Measurements from ENCODE around the gene POLR3GL.
A peak's percentile ranks its signal among the peaks of the same experiment; 100 is the strongest.
"Not testable (repeated sequence)": the region's sequence is repeated elsewhere in the genome, so short reads cannot be mapped to it uniquely, and the experiment has no call there.

The POLR3GL gene, protein sequence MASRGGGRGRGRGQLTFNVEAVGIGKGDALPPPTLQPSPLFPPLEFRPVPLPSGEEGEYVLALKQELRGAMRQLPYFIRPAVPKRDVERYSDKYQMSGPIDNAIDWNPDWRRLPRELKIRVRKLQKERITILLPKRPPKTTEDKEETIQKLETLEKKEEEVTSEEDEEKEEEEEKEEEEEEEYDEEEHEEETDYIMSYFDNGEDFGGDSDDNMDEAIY

DNA sequence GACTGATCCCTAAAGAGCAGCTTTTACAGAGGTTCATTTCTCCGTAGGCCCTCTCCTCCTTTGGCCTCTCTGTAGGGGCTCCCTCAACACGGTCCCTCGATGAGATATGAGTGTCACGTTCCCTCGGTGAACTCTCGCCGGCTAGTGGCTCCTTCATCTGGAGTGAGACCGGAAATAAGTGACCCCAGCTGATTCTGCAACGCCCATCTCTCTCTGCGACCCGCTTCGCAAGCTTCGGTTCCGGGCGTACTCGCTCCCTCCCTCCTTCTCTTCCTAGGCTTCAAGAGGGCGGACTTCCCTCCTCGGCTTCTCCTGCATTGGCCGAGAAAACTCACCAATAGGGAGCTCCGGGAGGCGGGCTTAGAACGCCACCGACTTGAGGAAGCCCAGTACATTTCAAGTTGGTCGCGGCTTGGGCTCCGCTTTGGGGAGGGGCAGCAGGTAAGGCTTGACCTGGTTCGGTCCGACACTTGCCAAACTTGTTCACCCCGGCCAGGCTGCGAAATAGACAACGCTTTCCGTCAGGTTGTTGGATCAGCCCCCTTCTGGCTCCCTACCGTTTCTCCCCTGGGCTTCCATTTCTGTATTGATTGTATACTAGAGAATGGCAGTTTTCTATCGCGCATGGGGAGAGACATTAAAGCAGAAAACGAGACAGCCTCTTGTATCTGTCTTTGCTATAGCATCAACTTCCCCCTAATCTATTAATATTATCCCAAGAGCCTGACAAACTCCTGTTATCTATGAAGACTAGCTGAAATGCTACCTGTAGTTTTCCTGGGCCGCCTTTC lies at the start of gene POLR3GL, which contains the start of gene ANKRD34A:
TSS of gene POLR3GL (plus strand) at position 363 of the 791 bp plus-strand sequence. CDS start 10,176 bp downstream, outside the sequence.
TSS of gene ANKRD34A (minus strand) at position 248 of the 791 bp plus-strand sequence. CDS start 2,816 bp downstream, outside the sequence.
- peak; percentile 94 for DNase-seq

DNA sequence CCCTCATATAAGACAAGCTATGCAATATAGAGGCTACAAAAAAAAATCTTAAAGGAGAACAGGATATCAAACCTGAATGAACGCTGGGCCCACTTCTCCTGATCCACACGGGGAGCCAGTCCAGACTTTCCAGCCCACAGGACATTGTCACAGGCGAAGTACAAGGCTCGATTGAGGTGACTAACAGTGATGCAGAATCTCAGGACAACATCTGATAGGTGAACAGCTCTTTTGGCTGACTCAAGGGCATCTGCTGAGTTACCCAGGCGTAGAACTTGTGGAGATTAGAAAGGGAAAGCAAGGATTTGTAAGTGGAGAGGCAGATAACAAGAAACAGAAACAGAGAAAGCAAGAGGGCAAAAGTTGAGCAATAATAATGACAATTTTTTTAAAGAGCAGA lies 47.7 kb upstream of the POLR3GL start:
- DNase-seq, result no peak

DNA sequence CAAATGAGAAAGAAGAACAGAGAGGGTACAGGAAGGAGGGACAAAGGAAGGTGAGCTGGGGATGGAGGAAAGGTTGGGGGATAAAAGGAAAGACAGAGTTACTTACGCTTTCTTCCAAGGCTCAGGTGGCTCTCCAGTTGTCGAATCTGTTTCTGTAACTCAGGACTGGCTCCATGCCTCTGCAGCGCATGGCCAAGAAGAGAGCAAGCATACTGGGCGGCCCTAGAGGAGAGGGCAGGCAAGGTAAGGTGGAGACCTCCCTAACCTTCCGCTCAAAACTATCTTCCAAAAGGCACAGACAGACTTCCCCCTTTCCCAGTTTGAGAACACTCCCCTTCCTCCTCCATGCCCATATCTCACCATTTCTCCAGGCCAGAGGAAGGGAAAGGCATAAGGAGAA lies 46.9 kb upstream of the POLR3GL start:
- DNase-seq, result no peak

DNA sequence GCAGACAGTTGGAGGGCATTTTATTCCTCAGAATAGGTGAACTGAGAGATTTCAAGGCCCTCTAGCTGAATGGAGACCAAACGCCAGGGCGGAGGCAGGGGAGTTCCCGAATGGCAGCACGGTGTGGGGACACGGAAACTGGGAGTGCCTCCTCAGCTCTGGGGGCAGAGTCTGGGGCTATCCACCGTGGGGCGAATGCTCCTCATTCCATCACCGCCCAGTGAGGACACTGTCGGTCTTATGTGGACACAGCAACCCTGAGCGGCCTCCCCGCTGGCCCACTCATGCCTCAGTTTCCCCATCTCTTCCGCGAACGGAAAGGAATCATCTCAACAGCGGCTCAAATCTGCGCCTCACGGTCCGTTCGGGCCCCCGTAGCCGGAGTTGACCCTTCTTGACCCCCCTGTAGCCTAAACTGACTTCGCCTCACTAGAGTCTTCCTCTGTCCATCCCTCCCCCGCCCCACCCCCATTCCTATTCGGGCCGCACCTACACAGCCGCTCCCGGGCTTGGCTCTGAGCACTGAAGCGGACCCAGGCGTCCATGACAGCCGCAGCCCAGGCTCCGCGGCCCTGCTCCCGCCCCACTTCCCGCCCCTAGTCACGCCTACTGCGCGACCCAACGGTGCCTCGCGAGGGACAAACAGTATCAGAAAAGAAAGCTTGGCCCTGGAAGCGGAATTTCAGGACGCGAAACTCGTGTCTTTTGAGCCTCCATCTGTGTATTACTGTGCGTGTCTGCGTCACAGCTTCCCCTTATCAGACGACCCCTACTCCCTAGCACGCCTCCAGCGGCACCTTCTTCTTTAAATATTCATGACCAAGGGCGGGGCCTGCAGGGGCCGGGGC lies 46.1 kb upstream of the POLR3GL start, which contains the start of gene PEX11B:
TSS of gene PEX11B (minus strand) at position 574 of the 848 bp plus-strand sequence. CDS start at position 545, 29 bp downstream.
- peak; percentile 83 for DNase-seq

DNA sequence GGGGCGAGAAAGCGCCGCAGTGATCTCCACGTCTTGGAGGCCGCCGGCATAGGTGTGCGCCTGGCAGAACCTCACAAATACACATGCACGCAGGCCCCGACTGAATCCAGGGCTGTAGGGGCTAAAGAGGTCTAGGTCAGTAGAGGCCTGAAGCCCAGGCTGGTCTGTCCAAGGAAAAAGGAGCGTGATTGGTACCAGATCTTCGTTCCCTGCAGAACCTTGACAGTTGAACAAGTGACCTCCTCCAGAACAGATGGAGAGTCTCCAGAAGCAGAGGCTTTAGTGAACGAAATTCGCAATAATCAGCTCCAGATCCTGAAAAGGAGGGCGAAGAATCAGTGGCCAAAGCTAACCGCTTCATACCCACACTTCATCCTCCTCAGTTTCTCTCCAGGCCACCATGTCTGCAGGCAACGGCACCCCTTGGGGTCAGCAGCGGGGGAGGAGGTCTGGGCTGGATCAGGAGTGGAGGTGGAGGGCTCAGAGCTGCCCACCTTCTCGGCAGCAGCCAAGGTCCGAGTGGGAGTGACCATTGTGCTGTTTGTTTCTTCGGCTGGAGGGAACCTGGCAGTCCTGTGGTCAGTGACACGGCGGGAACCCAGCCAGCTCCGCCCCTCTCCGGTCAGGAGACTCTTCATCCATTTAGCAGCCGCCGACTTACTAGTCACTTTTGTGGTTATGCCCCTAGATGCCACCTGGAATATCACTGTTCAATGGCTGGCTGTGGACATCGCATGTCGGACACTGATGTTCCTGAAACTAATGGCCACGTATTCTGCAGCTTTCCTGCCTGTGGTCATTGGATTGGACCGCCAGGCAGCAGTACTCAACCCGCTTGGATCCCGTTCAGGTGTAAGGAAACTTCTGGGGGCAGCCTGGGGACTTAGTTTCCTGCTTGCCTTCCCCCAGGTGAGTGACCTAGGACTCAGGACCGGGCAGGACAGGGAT lies 45.2 kb upstream of the POLR3GL start:
- peak; percentile 24 for DNase-seq

DNA sequence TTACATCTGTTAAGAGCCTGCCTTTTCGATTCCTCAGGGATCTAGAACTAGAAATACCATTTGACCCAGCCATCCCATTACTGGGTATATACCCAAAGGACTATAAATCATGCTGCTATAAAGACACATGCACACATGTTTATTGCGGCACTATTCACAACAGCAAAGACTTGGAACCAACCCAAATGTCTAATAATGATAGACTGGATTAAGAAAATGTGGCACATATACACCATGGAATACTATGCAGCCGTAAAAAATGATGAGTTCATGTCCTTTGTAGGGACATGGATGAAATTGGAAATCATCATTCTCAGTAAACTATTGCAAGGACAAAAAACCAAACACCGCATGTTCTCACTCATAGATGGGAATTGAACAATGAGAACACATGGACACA lies 44.2 kb upstream of the POLR3GL start:
- not testable (repeated sequence) for DNase-seq

DNA sequence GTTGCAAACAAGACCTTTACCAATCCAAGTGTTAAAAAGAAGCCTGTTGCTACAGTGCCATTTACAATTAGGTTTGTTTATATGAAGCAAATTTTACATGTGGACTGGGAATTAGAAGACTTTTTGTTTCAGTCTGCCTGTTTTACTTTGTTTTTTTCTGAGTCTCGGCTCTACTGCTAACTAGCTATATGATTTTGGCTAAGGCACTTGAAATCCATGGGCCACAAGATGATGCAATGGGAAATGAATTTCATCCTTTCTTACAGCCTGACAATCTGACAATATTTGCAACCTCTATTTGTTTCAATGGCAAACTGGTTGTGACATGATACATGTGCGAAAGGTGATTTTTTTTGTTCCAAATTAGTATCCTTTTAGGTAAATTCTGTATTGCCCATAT lies 42.2 kb upstream of the POLR3GL start:
- no peak for DNase-seq

DNA sequence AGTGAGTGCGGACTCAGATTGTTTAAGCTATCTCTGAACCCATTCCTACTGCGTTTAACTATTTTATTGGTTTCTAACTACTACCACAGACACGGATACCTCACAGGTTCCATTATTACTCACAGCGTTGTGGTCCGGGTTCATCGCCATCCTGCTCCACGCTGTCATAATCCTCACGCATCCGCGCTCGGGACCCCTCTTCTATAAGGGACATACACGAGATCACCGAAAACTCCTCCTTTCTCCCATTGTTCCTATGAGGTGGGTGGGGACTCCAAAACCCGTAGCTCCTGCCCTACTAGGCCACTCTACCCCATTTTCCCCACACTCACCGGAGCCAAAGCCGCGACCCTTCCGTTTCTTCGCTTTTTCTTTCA lies 37.8 kb upstream of the POLR3GL start:
- no peak for DNase-seq

DNA sequence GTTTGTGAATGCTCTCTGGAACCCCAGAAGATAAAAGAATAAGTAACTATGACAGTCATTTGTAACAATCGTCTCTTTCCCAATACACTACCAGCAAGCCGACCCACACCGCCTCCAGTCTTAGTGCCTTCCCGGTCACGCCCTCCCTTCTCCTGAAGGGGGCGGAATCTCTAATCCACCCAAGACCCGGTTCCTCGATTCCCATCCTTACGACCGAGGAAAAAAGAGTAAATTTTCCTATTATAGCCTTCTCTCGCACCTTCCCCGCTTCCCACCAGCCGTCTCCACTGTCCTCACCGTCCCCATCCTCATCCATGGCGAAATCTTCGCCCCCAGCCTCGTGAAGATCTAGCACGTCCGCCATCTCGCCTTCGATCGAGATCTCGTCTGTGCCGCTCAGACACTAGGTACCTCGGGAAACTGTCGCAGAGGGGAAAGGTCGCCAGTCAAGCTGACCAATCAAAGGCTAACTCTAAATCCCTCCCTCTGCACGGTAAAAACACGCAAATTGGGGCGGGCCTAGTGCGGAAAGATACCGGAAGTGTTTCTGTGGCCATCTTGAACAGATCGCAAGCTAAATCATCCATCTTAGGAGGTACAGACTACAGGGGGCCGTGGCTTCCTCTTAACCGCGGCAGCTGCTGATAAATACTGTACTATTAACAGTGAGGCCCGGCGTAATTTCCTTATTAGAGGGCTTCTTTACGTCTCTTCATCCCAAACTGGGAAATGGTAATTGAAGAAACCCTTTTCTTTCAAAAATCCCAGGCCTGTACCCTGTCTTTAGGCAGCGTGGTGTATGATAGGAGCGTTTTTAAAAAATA lies 37.2 kb upstream of the POLR3GL start, which contains the start of gene RBM8A:
TSS of gene RBM8A (minus strand) at position 422 of the 824 bp plus-strand sequence. CDS start at position 364, 58 bp downstream.
- DNase-seq, result peak; percentile 99

DNA sequence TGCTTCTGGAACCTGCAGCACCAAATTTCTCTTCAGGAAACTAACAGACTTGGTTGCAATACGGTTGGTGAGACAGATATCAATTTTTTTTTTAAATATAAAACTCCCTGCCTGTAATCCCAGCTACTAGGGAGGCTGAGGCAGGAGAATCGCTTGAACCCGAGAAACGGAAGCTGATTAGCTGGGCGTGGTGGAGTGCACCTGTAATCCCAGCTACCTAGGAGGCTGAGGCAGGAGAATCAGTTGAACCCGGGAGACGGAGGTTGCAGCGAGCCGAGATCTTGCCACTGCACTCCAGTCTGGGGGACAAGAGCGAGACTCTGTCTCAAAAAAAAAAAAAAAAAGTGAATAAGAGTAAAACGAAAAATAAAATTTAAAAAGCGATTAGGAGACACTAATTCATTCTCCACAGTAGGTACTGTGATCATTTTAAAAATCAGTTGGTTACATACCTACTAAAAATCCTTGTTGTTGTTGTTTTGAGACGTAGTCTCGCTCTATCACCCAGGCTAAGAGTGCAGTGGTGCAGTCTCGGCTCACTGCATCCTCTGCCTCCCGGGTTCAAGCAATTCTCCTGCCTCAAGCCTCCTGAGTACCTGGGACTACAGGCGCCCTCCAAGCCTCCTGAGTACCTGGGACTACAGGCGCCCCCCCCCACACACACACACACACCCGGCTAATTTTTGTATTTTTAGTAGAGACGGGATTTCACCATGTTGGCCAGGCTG lies 36.4 kb upstream of the POLR3GL start:
- DNase-seq, result peak; percentile 71

DNA sequence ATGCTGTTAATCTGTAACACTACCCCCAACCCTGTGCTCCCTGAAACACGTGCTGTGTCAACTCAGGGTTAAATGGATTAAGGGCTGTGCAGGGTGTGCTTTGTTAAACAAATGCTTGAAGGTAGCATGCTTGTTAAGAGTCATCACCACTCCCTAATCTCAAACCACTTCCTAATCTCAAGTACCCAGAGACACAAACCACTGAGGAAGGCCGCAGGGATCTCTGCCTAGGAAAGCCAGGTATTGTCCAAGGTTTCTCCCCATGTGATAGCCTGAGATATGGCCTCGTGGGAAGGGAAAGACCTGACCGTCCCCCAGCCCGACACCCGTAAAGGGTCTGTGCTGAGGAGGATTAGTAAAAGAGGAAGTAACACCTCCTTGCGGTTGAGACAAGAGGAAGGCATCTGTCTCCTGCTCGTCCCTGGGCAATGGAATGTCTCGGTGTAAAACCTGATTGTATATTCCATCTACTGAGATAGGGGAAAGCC lies 31.9 kb upstream of the POLR3GL start:
- DNase-seq, result not testable (repeated sequence)

DNA sequence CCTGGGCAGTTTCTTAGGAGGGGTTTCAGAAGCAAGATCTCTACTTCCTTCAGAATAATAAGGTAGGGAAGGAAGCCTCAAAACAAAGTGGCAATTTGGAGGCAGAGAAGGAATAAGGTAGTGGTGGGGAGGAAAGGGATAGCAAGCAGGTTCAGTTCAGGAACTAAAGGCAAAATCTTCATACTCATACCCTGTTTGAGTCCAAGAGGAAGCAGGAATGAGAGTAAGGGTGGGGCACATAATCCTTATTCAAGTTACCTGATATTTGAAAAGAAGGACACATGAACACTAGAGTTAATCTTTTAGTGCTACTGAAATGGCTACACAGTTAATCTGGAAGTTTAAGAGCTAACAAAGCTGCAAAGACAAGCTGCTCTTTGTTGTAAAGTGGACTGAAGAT lies 28.8 kb upstream of the POLR3GL start:
- no peak for DNase-seq

DNA sequence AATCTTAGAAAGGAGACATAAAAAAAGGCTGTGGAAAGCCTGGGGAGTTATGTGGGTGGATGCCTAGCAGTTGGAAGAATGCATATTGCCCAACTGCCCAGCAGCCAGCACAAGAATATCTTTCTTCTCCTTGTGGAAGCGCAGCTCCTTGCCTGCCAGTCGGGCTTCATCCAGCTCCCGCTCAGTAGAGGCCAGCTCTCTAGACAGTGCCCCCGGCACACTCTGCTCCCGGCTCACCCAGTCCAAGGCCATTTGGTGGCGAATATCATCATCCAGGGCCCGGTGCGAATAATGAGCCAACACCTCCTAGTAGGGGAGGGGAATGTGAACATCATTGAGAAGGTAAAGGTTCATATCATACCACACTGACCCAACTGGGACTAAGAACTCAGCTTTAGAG lies 28.2 kb upstream of the POLR3GL start:
- no peak for DNase-seq

DNA sequence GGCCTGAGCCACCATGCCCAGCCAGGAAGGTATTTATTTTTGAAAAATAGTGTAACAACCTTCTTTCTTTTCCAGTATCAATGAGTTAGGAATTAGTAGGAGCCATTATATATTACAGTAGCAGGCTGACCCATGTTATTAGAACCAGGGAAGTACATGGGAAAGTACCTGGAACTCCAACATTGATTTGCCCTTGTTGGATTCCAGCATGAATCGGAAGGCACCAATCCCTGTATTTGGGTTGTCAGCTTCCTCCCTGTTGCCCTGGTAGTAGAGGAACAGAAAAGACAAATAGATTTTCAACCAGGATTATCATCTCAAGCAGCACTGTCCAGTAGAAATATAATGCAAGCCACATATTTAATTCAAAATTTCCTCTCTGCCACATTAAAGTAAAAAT lies 27.1 kb upstream of the POLR3GL start:
- DNase-seq, result no peak

DNA sequence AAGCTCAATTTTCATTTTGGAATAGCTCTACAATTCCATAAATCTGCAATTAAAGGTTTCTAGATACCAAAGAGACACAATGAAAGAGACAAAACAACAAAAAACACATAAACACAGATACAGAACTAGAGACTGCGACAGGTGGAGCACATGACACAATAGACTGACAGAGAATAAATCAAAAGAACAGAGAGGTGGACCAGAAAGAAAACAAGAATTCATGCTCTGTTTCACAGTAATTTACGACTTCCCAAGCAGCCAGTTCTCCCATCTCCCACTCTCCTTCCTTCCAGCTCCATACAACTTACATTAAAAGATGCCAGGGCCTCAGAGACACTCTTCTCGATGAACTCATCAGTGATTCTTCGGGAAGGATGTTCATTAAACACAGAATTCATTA lies 22.1 kb upstream of the POLR3GL start:
- DNase-seq, result no peak

DNA sequence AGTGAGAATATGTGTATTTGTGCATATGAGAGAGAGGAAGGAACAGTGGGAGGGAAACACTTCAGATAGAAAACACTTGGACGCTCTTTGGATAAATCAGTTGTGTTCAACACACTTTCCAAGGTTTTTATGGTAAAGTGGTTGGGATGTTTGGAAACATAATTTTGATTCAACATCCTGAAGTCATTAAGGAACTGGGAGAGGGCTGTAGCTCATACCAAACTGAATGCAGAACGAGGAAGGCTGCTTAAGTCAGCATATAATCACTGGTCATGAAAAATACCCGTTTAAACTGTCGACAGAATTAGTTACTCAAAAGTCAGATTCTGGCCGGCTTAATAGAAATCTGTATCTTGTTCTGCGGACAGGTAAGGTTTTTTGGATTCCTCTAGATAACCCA lies 21.6 kb upstream of the POLR3GL start:
- DNase-seq, result no peak

DNA sequence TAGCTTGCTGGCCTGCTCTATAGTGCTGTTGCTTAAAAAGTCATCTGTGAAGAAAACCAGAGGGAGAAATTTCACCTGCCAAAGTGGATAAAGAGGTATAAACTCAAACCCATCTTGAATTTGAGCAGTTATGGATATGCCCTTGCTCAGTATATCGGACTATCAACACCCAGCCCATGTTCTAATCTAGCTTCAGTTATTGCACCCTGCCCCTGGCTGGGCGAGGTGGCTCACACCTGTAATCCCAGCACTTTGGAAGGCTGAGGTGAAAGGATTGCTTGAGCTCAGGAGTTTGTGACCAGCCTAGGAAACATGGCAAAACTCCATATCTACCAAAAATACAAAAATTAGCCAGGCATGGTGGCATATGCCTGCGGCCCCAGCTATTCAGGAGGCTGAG lies 20.0 kb upstream of the POLR3GL start:
- DNase-seq, result no peak

DNA sequence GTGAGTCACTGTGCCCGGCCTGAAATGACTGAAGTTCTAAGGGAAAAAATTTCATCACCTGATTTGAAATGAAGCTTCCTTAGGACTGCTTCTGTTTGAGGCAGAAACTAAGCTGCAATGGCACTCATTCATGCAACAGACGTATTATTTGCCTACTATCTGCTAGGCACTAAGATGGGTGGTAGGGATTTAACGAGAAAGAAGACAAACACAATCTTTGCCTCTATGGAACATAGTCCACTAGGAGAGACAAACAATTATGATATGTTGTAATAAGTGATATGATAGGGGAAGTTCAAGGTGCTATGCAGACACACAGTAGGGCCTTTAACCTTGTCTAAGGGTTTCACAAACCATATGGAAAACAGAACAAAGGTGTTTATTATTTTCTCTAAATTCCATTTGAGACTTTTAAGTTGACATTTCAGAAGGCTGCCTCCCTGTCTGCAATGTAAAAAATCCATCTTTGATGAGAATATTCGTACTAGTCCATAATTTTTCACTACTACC lies 18.0 kb upstream of the POLR3GL start:
- no peak for DNase-seq

DNA sequence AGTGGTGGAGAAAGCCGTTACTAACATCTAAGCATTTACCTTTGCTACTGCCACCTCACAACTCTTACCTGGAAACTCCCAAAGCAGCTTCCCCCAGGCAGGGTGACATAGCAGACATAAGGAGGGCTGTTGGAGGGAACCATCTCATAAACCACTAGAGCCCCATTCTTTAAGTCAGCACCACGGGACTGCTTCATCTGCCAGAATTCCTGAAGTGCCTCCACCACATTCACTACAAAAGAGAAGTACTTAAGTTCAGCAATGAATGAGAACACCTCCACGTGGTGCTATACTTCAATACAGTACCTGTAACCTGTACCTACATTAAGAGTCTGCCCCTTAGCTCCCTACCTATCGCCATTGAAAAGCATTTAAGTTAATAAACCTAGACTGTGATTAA lies 16.9 kb upstream of the POLR3GL start:
- no peak for DNase-seq

DNA sequence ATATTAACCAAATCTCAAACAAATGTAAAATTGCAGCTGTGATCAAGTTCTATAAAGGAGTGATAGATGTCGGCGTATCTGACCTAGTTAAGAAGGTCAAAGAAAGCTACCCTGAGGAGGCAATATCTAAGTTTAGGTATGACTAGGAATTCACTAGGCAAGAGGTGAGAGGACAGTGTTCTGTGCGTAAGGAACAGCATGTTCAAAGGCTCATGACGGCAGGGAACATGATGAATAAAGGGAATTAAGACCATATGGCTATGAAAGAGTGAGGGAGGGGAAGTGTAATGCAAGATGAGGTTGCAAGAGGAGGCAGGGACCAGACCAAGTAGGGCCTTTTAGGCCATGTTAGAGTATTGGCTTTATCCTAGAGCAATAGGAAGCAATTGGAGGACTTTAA lies 15.3 kb upstream of the POLR3GL start:
- DNase-seq, result no peak
